Subcutaneous adipose tissue (tissue), 4 donors: ENCODE measurements around the gene LONP1. TPM values are rescaled to one million over a fixed set of nuclear protein-coding genes. Genes with fewer than 3 reads are reported as not detected.

Experiments used
- total RNA-seq, 4 donors: library from RNA; depleted of rRNA; stranded (reverse); fragments of >200 nt; gene quantifications; one replicate each; pipeline ENCODE4 v1.1.0, GENCODE V29; 2016
- TF ChIP-seq, protein P1 (sequence below): fragments of 450-650 bp; IDR thresholded peaks from one replicate; pipeline ENCODE4 v1.5.1; 2016; ENCODE audit warnings: low read depth, mild to moderate bottlenecking, control low read depth, antibody characterized with exemption, moderate library complexity

The LONP1 gene
- total RNA-seq, 4 donors from 2014 or later, result 38.8 to 90.4 (median 43.5) TPM

- TF ChIP-seq, protein P1, sequence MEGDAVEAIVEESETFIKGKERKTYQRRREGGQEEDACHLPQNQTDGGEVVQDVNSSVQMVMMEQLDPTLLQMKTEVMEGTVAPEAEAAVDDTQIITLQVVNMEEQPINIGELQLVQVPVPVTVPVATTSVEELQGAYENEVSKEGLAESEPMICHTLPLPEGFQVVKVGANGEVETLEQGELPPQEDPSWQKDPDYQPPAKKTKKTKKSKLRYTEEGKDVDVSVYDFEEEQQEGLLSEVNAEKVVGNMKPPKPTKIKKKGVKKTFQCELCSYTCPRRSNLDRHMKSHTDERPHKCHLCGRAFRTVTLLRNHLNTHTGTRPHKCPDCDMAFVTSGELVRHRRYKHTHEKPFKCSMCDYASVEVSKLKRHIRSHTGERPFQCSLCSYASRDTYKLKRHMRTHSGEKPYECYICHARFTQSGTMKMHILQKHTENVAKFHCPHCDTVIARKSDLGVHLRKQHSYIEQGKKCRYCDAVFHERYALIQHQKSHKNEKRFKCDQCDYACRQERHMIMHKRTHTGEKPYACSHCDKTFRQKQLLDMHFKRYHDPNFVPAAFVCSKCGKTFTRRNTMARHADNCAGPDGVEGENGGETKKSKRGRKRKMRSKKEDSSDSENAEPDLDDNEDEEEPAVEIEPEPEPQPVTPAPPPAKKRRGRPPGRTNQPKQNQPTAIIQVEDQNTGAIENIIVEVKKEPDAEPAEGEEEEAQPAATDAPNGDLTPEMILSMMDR, result no peak
These were observed 2.6 kb downstream of the LONP1 start for GRCh38 chr19:5717215-5717935.

DNA sequence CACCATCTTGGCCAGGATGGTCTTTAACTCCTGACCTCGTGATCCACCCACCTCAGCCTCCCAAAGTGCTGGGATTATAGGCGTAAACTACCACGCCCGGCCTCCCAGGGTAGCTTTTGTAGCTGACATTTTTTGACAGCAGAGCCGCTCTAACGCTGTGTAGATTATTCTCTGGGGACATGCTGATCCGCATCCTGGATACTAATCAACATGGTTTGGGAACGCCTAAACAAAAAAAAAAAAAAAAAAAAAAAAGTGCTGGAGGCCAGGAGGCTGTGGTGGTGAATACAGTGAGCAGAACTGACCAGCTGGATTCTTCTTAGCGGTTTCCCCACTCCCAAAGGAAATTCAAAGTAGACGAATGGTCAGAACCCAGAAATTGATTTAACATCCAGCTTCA, 5.1 kb downstream of the LONP1 start:
- TF ChIP-seq, protein P1, result no peak

DNA sequence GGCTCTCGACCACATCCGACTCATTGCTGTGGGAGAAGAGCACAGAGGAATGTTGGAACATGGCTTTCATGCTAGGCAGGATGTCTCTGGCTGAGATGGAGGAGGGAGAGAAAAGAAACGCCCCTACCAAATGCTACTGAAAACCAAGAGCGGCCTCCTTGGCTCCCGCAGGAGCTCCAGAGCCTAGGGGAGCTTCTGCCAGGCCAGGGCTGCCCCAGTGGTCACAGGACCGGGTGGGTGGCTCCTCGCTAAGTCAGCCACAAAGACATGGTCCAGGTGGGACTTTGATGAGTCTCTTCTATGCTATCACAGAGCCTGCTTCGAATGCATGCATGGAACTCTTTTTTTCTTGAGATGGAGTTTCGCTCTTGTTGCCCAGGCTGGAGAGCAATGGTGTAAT, 6.7 kb downstream of the LONP1 start:
- TF ChIP-seq, protein P1, result no peak

GRCh38 chr19:5711713-5712161, 8.2 kb downstream of the LONP1 start:
- TF ChIP-seq, protein P1, result no peak

DNA sequence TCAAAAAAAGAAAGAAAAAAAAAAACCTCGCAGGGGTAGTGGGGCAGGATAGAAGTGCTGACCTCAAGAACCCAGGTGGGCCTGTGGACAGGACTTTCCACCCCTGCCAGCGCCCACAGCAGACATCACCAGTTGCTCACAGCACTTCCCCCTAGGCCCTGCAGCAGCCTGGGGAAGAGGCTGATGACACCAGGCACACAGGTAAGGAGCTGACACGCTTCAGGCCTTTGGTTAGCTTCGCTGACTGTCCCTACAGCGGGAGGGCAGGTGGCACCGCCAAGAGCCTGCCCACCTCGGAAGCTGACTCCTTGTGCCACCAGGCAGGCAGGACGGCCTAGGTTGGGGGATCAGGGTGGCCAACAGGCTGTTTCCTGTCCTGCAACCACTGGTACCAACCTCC, 8.9 kb downstream of the LONP1 start:
- TF ChIP-seq, protein P1, result no peak

- TF ChIP-seq, protein P1, result no peak
These were observed 12.1 kb downstream of the LONP1 start for GRCh38 chr19:5707576-5708575.
